Panc1 (cell line): ENCODE data around the gene PPP1R3C. TPM values are rescaled to one million over a fixed set of nuclear protein-coding genes. Genes with fewer than 3 reads are reported as not detected.

ENCODE experiments used
- ATAC-seq: fragments of 200-7000 bp; cut with Tn5 transposase; 2 replicates; pipeline ENCODE4 v1.9.1; 2020; ENCODE audit warnings: mild to moderate bottlenecking, moderate library complexity
- BruUV-seq: library from RNA; stranded (reverse); fragments of 400-500 nt; replicated peaks from 2 replicates; lab custom pipeline; 2021; lab: Mats Ljungman, UMichigan
- CTCF ChIA-PET: fragments of 300-600 bp; sonication (Branson Sonifier 250); formaldehyde crosslinking; loops from one replicate; lab custom pipeline; 2022; ENCODE audit warnings: antibody characterized with exemption; lab: Charles Lee
- POLR2A ChIA-PET: fragments of 300-600 bp; sonication (Branson Sonifier 250); formaldehyde crosslinking; loops from one replicate; lab custom pipeline; 2022; ENCODE audit warnings: antibody characterized with exemption; lab: Charles Lee
- DNase-seq: peaks from one replicate; pipeline ENCODE4 v3.0.0-alpha.2; 2010; ENCODE audit warnings: low read depth, low spot score
- H3K27ac ChIP-seq: 2 replicates; pipeline ENCODE4 v1.5.1; 2011; ENCODE audit warnings: mild to moderate bottlenecking, low read length, inconsistent platforms
- H3K27me3 ChIP-seq: fragments of 200-500 bp; sonication (Bioruptor generic); 2 replicates; pipeline ENCODE4 v1.6.0; 2014; ENCODE audit warnings: low read length, inconsistent platforms; ENCODE audit not compliant: control insufficient read depth, insufficient read depth
- H3K36me3 ChIP-seq: fragments of 200-500 bp; sonication (Bioruptor generic); 2 replicates; pipeline ENCODE4 v1.5.1; 2014; ENCODE audit warnings: inconsistent platforms, mild to moderate bottlenecking, low read length, moderate library complexity; ENCODE audit not compliant: control insufficient read depth, insufficient read depth
- H3K4me1 ChIP-seq: 2 replicates; pipeline ENCODE4 v1.5.1; 2011; ENCODE audit warnings: inconsistent platforms, mild to moderate bottlenecking, low read length, moderate library complexity; ENCODE audit not compliant: control insufficient read depth, insufficient read depth
- H3K4me3 ChIP-seq, 2 experiments: 2 replicates each; pipeline ENCODE4 v1.5.1; 2011 to 2012; ENCODE audit warnings: low read depth in 2 of 2, low read length in 2 of 2, mild to moderate bottlenecking in 2 of 2, inconsistent platforms in 1 of 2, moderate library complexity in 1 of 2
- H3K9me3 ChIP-seq: fragments of 200-500 bp; sonication (Bioruptor generic); 2 replicates; pipeline ENCODE4 v1.5.1; 2014; ENCODE audit warnings: low read depth, mild to moderate bottlenecking, inconsistent platforms, low read length, moderate library complexity; ENCODE audit not compliant: control insufficient read depth, insufficient read depth
- CTCF ChIP-seq: fragments of 450-650 bp; IDR thresholded peaks from 2 replicates; pipeline ENCODE4 v1.5.1; 2017; ENCODE audit warnings: mild to moderate bottlenecking
- POLR2AphosphoS5 ChIP-seq: IDR thresholded peaks from 2 replicates; pipeline ENCODE4 v1.6.1; 2012; ENCODE audit warnings: mild to moderate bottlenecking, low read depth, low read length, moderate library complexity
- REST ChIP-seq, 2 experiments: IDR thresholded peaks; 2 replicates each; pipeline ENCODE4 v1.6.1; 2011 to 2012; ENCODE audit warnings: low read depth in 2 of 2, control low read depth in 1 of 2, low read length in 1 of 2, mild to moderate bottlenecking in 1 of 2, moderate library complexity in 1 of 2; ENCODE audit not compliant: insufficient read depth in 1 of 2
- SIN3A ChIP-seq: IDR thresholded peaks from 2 replicates; pipeline ENCODE4 v1.6.1; 2012; ENCODE audit warnings: low read depth, mild to moderate bottlenecking, low read length, moderate library complexity, borderline replicate concordance; ENCODE audit not compliant: insufficient read depth
- TCF7L2 ChIP-seq: IDR thresholded peaks from 2 replicates; pipeline ENCODE4 v1.6.1; 2011; ENCODE audit warnings: mild to moderate bottlenecking, low read depth, low read length, inconsistent platforms
- in situ Hi-C: cut with HindIII; loops from 2 replicates; pipeline ENCODE4 v1.10.0; 2016; ENCODE audit warnings: low sequenced_read_pairs, low pct_unique_long_range_greater_than_20kb
- intact Hi-C: fragments of 100-400 bp; cut with micrococcal nuclease; formaldehyde crosslinking; loops from one replicate; pipeline ENCODE4 v1.10.0; 2022; ENCODE audit not compliant: unreplicated experiment
- total RNA-seq: library from RNA; stranded (reverse); gene quantifications from one replicate; pipeline ENCODE4 v1.2.1, GENCODE V29; 2021; ENCODE audit not compliant: unreplicated experiment

Gene PPP1R3C
- total RNA-seq, 1 experiment from 2014 or later = 1.2 TPM

- H3K4me1 ChIP-seq = no peaks in the 10 kb centered on the region
- no peak for DNase-seq
- BruUV-seq = no TSS peak
- H3K9me3 ChIP-seq = no peaks in the 10 kb centered on the region; the same call in 1 of the 2 replicates
- CTCF ChIA-PET = no interaction called here
- intact Hi-C loops = no loop called here
- H3K27me3 ChIP-seq = no peaks in the 10 kb centered on the region
- no peak overlapping the region for H3K4me3 ChIP-seq
- no peak for ATAC-seq
- TF ChIP-seq CTCF = no peak
- TF ChIP-seq POLR2AphosphoS5 = no peak
- no peak for TF ChIP-seq TCF7L2
- TF ChIP-seq REST (IDR thresholded peaks at IDR 0.05; ENCODE audit: insufficient read depth in 1 of 2, low read depth in 2 of 2, low read length in 1 of 2) = no peak
- TF ChIP-seq SIN3A = no peak
- H3K27ac ChIP-seq = no peak overlapping the region
- H3K36me3 ChIP-seq = no peaks in the 10 kb centered on the region
- in situ Hi-C loops = no loop called here
- POLR2A ChIA-PET = no interaction called here
Measured at GRCh38 chr10:91605968-91606367, 26.9 kb downstream of the PPP1R3C start.

- ChIA-PET POLR2A (no interaction called here), CTCF (interaction anchor here (1.3 kb wide), 1 partner anchor 39 kb away, joined by 5 read pairs; no protein-coding TSS in a partner anchor)
- no peak for DNase-seq
- no peak overlapping the region for H3K27ac ChIP-seq
- no peaks in the 10 kb centered on the region for H3K36me3 ChIP-seq
- no peak for TF ChIP-seq TCF7L2
- TF ChIP-seq REST (IDR thresholded peaks at IDR 0.05; ENCODE audit: insufficient read depth in 1 of 2, low read depth in 2 of 2, low read length in 1 of 2) = no peak
- TF ChIP-seq POLR2AphosphoS5 = no peak
- TF ChIP-seq SIN3A = no peak
- no peak for TF ChIP-seq CTCF
- H3K4me3 ChIP-seq = no peak overlapping the region
- in situ Hi-C loops (no loop called here), intact Hi-C loops (no loop called here)
- BruUV-seq = no TSS peak
- no peak for ATAC-seq
- H3K4me1 ChIP-seq = no peaks in the 10 kb centered on the region
- no peaks in the 10 kb centered on the region for H3K27me3 ChIP-seq
- no peaks in the 10 kb centered on the region; the same call in 1 of the 2 replicates for H3K9me3 ChIP-seq
Measured at GRCh38 chr10:91604553-91605534, 28.0 kb downstream of the PPP1R3C start.
